Lung (tissue), 12 donors: ENCODE data around the gene GLOD4. TPM values are rescaled to one million over a fixed set of nuclear protein-coding genes. Genes with fewer than 3 reads are reported as not detected.

Experiments
- ATAC-seq: fragments of 200-7000 bp; cut with Tn5 transposase; one replicate; pipeline ENCODE4 v1.9.1; 2020; ENCODE audit warnings: moderate number of reproducible peaks; ENCODE audit not compliant: insufficient read depth, low FRiP score
- DNase-seq, 3 donors: peaks; one replicate each; pipeline ENCODE4 v3.0.0-alpha.2; 2013 to 2017
- H3K27ac ChIP-seq, 2 donors: one replicate each; pipeline ENCODE4 v1.5.1; 2013; ENCODE audit warnings: mild to moderate bottlenecking in 2 of 2, moderate library complexity in 2 of 2, control low read depth in 1 of 2, inconsistent platforms in 1 of 2, low read depth in 1 of 2, low read length in 1 of 2
- H3K27me3 ChIP-seq, 3 donors: one replicate each; pipeline ENCODE4 v1.5.1; 2013; ENCODE audit warnings: low read length in 2 of 3; ENCODE audit not compliant: control insufficient read depth in 3 of 3, insufficient read depth in 3 of 3
- H3K36me3 ChIP-seq, 4 donors: one replicate each; pipeline ENCODE4 v1.5.1; 2013; ENCODE audit warnings: low read length in 4 of 4, mild to moderate bottlenecking in 1 of 4, moderate library complexity in 1 of 4; ENCODE audit not compliant: control insufficient read depth in 4 of 4, insufficient read depth in 4 of 4
- H3K4me1 ChIP-seq, 5 donors: one replicate each; pipeline ENCODE4 v1.5.1; 2013; ENCODE audit warnings: low read length in 5 of 5, mild to moderate bottlenecking in 2 of 5, moderate library complexity in 1 of 5; ENCODE audit not compliant: control insufficient read depth in 5 of 5, insufficient read depth in 5 of 5
- H3K4me3 ChIP-seq: one replicate; pipeline ENCODE4 v1.5.1; 2013; ENCODE audit warnings: mild to moderate bottlenecking, control low read depth, moderate library complexity
- H3K9ac ChIP-seq, 2 donors: one replicate each; pipeline ENCODE4 v1.5.1; 2013; ENCODE audit warnings: low read length in 2 of 2, control low read depth in 1 of 2; ENCODE audit not compliant: insufficient read depth in 1 of 2
- H3K9me3 ChIP-seq, 4 donors: one replicate each; pipeline ENCODE4 v1.5.1; 2013; ENCODE audit warnings: low read length in 3 of 4, mild to moderate bottlenecking in 1 of 4, moderate library complexity in 1 of 4; ENCODE audit not compliant: control insufficient read depth in 4 of 4, insufficient read depth in 3 of 4
- CTCF ChIP-seq: IDR thresholded peaks from 2 replicates; pipeline ENCODE4 v1.5.1; 2012; ENCODE audit warnings: mild to moderate bottlenecking; ENCODE audit errors: control extremely low read depth, extremely low read depth
- WGBS, 2 donors: extraction: QIAGEN DNeasy Blood & Tissue Kit; methylation state at CpG; one replicate each; pipeline ENCODE4 v1.1.7; 2013; 5-methylcytosine and 5-hydroxymethylcytosine counted together
- polyA plus RNA-seq, 2 donors: library from polyadenylated mRNA; stranded (reverse); fragments of 200-250 nt; gene quantifications; one replicate each; pipeline ENCODE4 v1.2.1, GENCODE V29; 2013
- total RNA-seq, 2 donors: library from RNA; depleted of rRNA in 1 of 2; stranded (reverse); fragments of >200 nt in 1 of 2; gene quantifications; one replicate each; pipeline ENCODE4 v1.2.1, GENCODE V29; 2014 to 2021
- donor health status: control.
- donor health status: control.
- donor health status: Bipolar disorder and iron deficiency.
- donor health status: healthy.
- donor health status: DM: yes; HTN: yes; CAD: no.

The GLOD4 gene
- total and polyA plus RNA-seq, 4 donors: 31.9 to 60.3 (median 38.4) TPM

GRCh38 chr17:740240-741017 is 41.7 kb downstream of the GLOD4 start:
- H3K27me3 ChIP-seq: no peaks in the 10 kb centered on the region
- H3K4me1 ChIP-seq: peaks cover 0 to 2% (median 0%) of the 10 kb centered on the region in 5 donors
- DNase-seq: no peak
- H3K9me3 ChIP-seq: no peaks in the 10 kb centered on the region
- WGBS, 2 donors: 35 to 68% methylated on average over 18 of the region's 18 CpGs
- peak; percentile 62 for ATAC-seq
- no peak overlapping the region for H3K4me3 ChIP-seq
- H3K36me3 ChIP-seq: peaks cover 0 to 40% (median 37%) of the 10 kb centered on the region in 4 donors
- peak overlapping the region in 1 of 2 donors; percentile 15 for H3K27ac ChIP-seq
- no peak for TF ChIP-seq CTCF
- H3K9ac ChIP-seq: no peak overlapping the region

- Histone ChIP-seq H3K4me1 (peaks cover 0 to 9% (median 4%) of the 10 kb centered on the region in 5 donors), H3K9ac (no peak overlapping the region), H3K4me3 (no peak overlapping the region), H3K9me3 (no peaks in the 10 kb centered on the region), H3K27ac (no peak overlapping the region), H3K27me3 (no peaks in the 10 kb centered on the region), H3K36me3 (peaks cover 0 to 23% (median 22%) of the 10 kb centered on the region in 4 donors)
- DNase-seq (no peak), ATAC-seq (no peak)
- 94 to 96% methylated on average over 13 of the region's 13 CpGs for WGBS, 2 donors
- TF ChIP-seq CTCF: no peak
Observed at GRCh38 chr17:737561-738113, 44.4 kb downstream of the GLOD4 start.

GRCh38 chr17:733743-734142 is 48.3 kb downstream of the GLOD4 start:
- ATAC-seq: no peak
- no peaks in the 10 kb centered on the region for H3K9me3 ChIP-seq
- H3K27me3 ChIP-seq: no peaks in the 10 kb centered on the region
- H3K36me3 ChIP-seq: peaks cover 0 to 8% (median 0%) of the 10 kb centered on the region in 4 donors
- TF ChIP-seq CTCF: no peak
- no peak overlapping the region for H3K27ac ChIP-seq
- DNase-seq: no peak
- H3K4me3 ChIP-seq: no peak overlapping the region
- no peak overlapping the region for H3K9ac ChIP-seq
- peaks cover 0 to 14% (median 4%) of the 10 kb centered on the region in 5 donors for H3K4me1 ChIP-seq
- WGBS, 2 donors: 74 to 76% methylated on average over 10 of the region's 10 CpGs
